ENCODE measurements around the gene DGKB. TPM values are rescaled to one million over a fixed set of nuclear protein-coding genes. Genes with fewer than 3 reads are reported as not detected.

The DGKB gene
- total RNA-seq, 2 experiments from 2014 or later, result not detected

GRCh38 chr7:14835384-14835783 lies 67.2 kb downstream of the DGKB start:
- DNase-seq, result no peak
- Mint-ChIP-seq H3K27me3 (no peaks in the 10 kb centered on the region), H3K36me3 (no peaks in the 10 kb centered on the region), H3K9me3 (no peaks in the 10 kb centered on the region), H3K27ac (no peak overlapping the region), H3K4me1 (ENCODE audit: low read depth) (no peaks in the 10 kb centered on the region), H3K4me3 (no peak overlapping the region)
- intact Hi-C loops (cut with micrococcal nuclease), result no loop called here
- POLR2A ChIA-PET, result no interaction called here
- CTCF ChIA-PET, result no interaction called here

GRCh38 chr7:14834883-14835282 lies 67.7 kb downstream of the DGKB start:
- Mint-ChIP-seq H3K9me3 (no peaks in the 10 kb centered on the region), H3K4me1 (ENCODE audit: low read depth) (no peaks in the 10 kb centered on the region), H3K36me3 (no peaks in the 10 kb centered on the region), H3K4me3 (no peak overlapping the region), H3K27ac (no peak overlapping the region), H3K27me3 (no peaks in the 10 kb centered on the region)
- no peak for DNase-seq
- intact Hi-C loops (cut with micrococcal nuclease), result no loop called here
- CTCF ChIA-PET, result no interaction called here
- POLR2A ChIA-PET, result no interaction called here

DNA sequence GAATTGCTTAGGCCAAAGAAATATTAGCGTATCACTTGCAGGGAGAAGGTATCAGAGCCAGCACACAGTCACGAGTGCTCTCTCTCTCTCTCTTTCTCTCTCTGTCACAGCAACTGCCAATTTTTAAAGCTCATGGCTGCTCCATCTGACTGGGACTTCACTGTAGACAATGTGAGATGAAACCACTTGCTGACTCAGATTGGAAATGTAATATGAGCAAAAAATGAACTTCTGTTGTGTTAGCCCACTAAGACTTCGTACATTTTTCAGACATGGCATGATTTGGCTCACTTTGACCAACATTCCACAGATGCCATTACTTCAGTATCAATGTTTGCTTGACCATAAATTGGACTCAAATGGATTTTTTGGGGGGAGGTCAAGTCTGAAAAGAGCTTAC lies 68.1 kb downstream of the DGKB start:
- intact Hi-C loops (cut with micrococcal nuclease), result no loop called here
- ChIA-PET CTCF (no interaction called here), POLR2A (no interaction called here)
- H3K9me3 Mint-ChIP-seq, result no peaks in the 10 kb centered on the region
- no peak overlapping the region for H3K27ac Mint-ChIP-seq
- H3K4me1 Mint-ChIP-seq (ENCODE audit: low read depth), result no peaks in the 10 kb centered on the region
- H3K4me3 Mint-ChIP-seq, result no peak overlapping the region
- no peaks in the 10 kb centered on the region for H3K27me3 Mint-ChIP-seq
- no peak for DNase-seq
- H3K36me3 Mint-ChIP-seq, result no peaks in the 10 kb centered on the region

- Mint-ChIP-seq H3K36me3 (no peaks in the 10 kb centered on the region), H3K4me3 (no peak overlapping the region), H3K27me3 (no peaks in the 10 kb centered on the region), H3K27ac (no peak overlapping the region), H3K4me1 (ENCODE audit: low read depth) (no peaks in the 10 kb centered on the region), H3K9me3 (no peaks in the 10 kb centered on the region)
- intact Hi-C loops (cut with micrococcal nuclease), result no loop called here
- POLR2A ChIA-PET, result no interaction called here
- no peak for DNase-seq
- CTCF ChIA-PET, result no interaction called here
Measured at GRCh38 chr7:14833707-14834106, 68.8 kb downstream of the DGKB start.

DNA sequence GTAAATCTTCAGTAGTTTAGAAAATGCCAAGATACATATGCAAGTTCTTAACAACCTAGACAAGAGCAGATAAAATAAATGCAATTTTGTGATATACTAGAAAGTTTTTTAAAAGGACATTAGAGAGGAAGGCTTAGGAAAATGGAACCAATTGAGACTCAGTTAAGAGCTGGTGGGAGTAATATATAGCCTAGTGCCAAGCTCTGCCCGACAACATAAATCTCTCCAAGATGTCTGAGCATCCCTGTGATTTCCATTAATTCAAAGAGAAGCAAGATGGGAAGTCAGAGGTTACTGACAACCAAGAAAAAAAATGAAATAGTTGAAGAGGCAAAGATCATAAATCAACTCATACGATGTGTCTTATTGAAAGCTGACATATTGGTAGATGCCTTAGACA lies 74.5 kb downstream of the DGKB start:
- Mint-ChIP-seq H3K36me3 (no peaks in the 10 kb centered on the region), H3K9me3 (no peaks in the 10 kb centered on the region), H3K27me3 (no peaks in the 10 kb centered on the region), H3K4me3 (no peak overlapping the region), H3K27ac (no peak overlapping the region), H3K4me1 (ENCODE audit: low read depth) (no peaks in the 10 kb centered on the region)
- CTCF ChIA-PET, result no interaction called here
- intact Hi-C loops (cut with micrococcal nuclease), result no loop called here
- POLR2A ChIA-PET, result no interaction called here
- DNase-seq, result no peak

GRCh38 chr7:14826426-14826825 lies 76.1 kb downstream of the DGKB start:
- DNase-seq, result no peak
- ChIA-PET CTCF (no interaction called here), POLR2A (no interaction called here)
- no peaks in the 10 kb centered on the region for H3K9me3 Mint-ChIP-seq
- H3K27ac Mint-ChIP-seq, result no peak overlapping the region
- H3K4me3 Mint-ChIP-seq, result no peak overlapping the region
- H3K4me1 Mint-ChIP-seq (ENCODE audit: low read depth), result no peaks in the 10 kb centered on the region
- H3K27me3 Mint-ChIP-seq, result no peaks in the 10 kb centered on the region
- intact Hi-C loops (cut with micrococcal nuclease), result no loop called here
- H3K36me3 Mint-ChIP-seq, result no peaks in the 10 kb centered on the region

DNA sequence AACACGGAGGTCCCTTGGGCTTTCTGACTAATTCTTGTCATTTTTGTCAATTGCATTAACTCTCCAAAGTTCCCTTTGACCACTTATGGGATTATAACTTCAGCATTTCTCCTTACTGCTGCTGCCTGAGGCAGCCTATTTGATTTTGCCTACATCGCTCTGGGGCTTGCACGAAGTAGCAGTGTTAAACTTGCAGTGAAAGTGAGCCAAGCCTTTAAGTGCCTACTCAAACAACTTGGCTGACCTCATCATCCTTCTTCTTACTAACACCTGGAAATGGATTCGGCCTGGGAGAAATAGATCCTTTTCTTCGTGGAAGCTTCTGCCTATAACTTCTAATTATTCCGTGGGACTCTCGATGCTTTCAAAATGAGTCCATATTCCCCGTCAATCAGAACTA lies 76.6 kb downstream of the DGKB start:
- intact Hi-C loops (cut with micrococcal nuclease), result no loop called here
- no peak for DNase-seq
- no peak overlapping the region for H3K4me3 Mint-ChIP-seq
- H3K4me1 Mint-ChIP-seq (ENCODE audit: low read depth), result no peaks in the 10 kb centered on the region
- ChIA-PET CTCF (no interaction called here), POLR2A (no interaction called here)
- H3K36me3 Mint-ChIP-seq, result no peaks in the 10 kb centered on the region
- no peak overlapping the region for H3K27ac Mint-ChIP-seq
- no peaks in the 10 kb centered on the region for H3K9me3 Mint-ChIP-seq
- H3K27me3 Mint-ChIP-seq, result no peaks in the 10 kb centered on the region

GRCh38 chr7:14822481-14822854 lies 80.1 kb downstream of the DGKB start:
- H3K27me3 Mint-ChIP-seq, result no peaks in the 10 kb centered on the region
- no peak overlapping the region for H3K27ac Mint-ChIP-seq
- no peaks in the 10 kb centered on the region for H3K9me3 Mint-ChIP-seq
- ChIA-PET POLR2A (no interaction called here), CTCF (no interaction called here)
- H3K36me3 Mint-ChIP-seq, result no peaks in the 10 kb centered on the region
- intact Hi-C loops (cut with micrococcal nuclease), result no loop called here
- no peak for DNase-seq
- H3K4me1 Mint-ChIP-seq (ENCODE audit: low read depth), result no peaks in the 10 kb centered on the region
- no peak overlapping the region for H3K4me3 Mint-ChIP-seq

- no peaks in the 10 kb centered on the region for H3K27me3 Mint-ChIP-seq
- ChIA-PET CTCF (no interaction called here), POLR2A (no interaction called here)
- DNase-seq, result no peak
- intact Hi-C loops (cut with micrococcal nuclease), result no loop called here
- H3K36me3 Mint-ChIP-seq, result no peaks in the 10 kb centered on the region
- H3K27ac Mint-ChIP-seq, result no peak overlapping the region
- H3K4me1 Mint-ChIP-seq (ENCODE audit: low read depth), result no peaks in the 10 kb centered on the region
- H3K9me3 Mint-ChIP-seq, result no peaks in the 10 kb centered on the region
- H3K4me3 Mint-ChIP-seq, result no peak overlapping the region
Measured at GRCh38 chr7:14821757-14822480, 80.6 kb downstream of the DGKB start.

DNA sequence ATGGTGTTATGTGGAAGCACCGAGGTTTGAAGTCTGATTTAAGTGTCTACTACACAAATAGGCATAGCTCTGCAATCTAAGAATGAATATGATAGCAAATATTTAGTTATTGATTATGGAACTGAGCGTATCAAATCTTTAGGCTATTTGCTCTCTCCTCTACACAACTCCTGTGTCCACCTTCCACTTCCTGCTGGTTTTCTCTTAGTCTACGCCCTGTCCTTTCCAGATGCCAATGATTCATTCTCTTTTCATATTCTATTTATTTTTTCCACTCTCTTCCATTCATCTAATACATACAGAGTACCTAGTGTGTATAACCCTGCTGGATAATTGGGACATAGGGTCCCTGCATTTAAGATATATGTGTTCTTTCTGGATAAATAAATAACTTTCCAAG lies 83.7 kb downstream of the DGKB start:
- H3K36me3 Mint-ChIP-seq, result no peaks in the 10 kb centered on the region
- DNase-seq, result no peak
- H3K27me3 Mint-ChIP-seq, result no peaks in the 10 kb centered on the region
- intact Hi-C loops (cut with micrococcal nuclease), result no loop called here
- no peaks in the 10 kb centered on the region for H3K4me1 Mint-ChIP-seq (ENCODE audit: low read depth)
- H3K4me3 Mint-ChIP-seq, result no peak overlapping the region
- H3K9me3 Mint-ChIP-seq, result no peaks in the 10 kb centered on the region
- H3K27ac Mint-ChIP-seq, result no peak overlapping the region
- CTCF ChIA-PET, result no interaction called here
- POLR2A ChIA-PET, result no interaction called here

GRCh38 chr7:14817829-14818614 lies 84.5 kb downstream of the DGKB start:
- H3K4me3 Mint-ChIP-seq, result no peak overlapping the region

DNA sequence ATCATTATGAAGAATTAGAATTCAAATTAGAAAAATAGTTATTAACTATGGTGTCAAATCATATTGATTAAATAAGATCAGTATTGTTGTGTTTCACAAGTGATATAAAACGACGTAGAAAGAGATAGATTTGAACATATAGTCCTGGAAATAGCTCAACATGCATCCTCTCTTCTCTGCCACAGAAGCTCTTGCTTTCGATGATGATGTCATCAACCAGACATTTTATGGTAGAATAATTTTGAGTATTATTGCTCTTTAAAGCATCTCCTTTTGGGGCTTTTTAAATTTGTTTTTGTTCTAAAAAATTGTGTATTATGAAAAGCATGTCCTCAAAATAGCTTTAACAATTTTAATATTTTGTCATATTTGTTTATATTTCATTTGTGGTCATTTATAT lies 95.0 kb downstream of the DGKB start:
- Mint-ChIP-seq H3K9me3 (no peaks in the 10 kb centered on the region), H3K27me3 (no peaks in the 10 kb centered on the region), H3K4me3 (no peak overlapping the region), H3K36me3 (no peaks in the 10 kb centered on the region), H3K4me1 (ENCODE audit: low read depth) (no peaks in the 10 kb centered on the region), H3K27ac (no peak overlapping the region)
- ChIA-PET POLR2A (no interaction called here), CTCF (no interaction called here)
- DNase-seq, result no peak
- intact Hi-C loops (cut with micrococcal nuclease), result no loop called here

More at GRCh38 chr7:14817829-14818614, 84.5 kb downstream of the DGKB start:
- intact Hi-C loops (cut with micrococcal nuclease), result no loop called here
- DNase-seq, result no peak
- no peaks in the 10 kb centered on the region for H3K4me1 Mint-ChIP-seq (ENCODE audit: low read depth)
- no peak overlapping the region for H3K27ac Mint-ChIP-seq
- no peaks in the 10 kb centered on the region for H3K27me3 Mint-ChIP-seq
- CTCF ChIA-PET, result no interaction called here
- H3K36me3 Mint-ChIP-seq, result no peaks in the 10 kb centered on the region
- H3K9me3 Mint-ChIP-seq, result no peaks in the 10 kb centered on the region
- POLR2A ChIA-PET, result no interaction called here

GRCh38 chr7:14806891-14807290 lies 95.7 kb downstream of the DGKB start:
- Mint-ChIP-seq H3K36me3 (no peaks in the 10 kb centered on the region), H3K27me3 (no peaks in the 10 kb centered on the region), H3K4me1 (ENCODE audit: low read depth) (no peaks in the 10 kb centered on the region), H3K4me3 (no peak overlapping the region), H3K9me3 (no peaks in the 10 kb centered on the region), H3K27ac (no peak overlapping the region)
- DNase-seq, result no peak
- ChIA-PET POLR2A (no interaction called here), CTCF (no interaction called here)
- intact Hi-C loops (cut with micrococcal nuclease), result no loop called here
